ENCODE data around the gene PRM1. TPM values are rescaled to one million over a fixed set of nuclear protein-coding genes. Genes with fewer than 3 reads are reported as not detected.

Gene PRM1
- total and polyA plus RNA-seq, 2 of the 8 experiments (the other 6 are each of a cell fraction or from before 2014, with no cell fraction given) = 0.54 to 0.82 TPM

DNA sequence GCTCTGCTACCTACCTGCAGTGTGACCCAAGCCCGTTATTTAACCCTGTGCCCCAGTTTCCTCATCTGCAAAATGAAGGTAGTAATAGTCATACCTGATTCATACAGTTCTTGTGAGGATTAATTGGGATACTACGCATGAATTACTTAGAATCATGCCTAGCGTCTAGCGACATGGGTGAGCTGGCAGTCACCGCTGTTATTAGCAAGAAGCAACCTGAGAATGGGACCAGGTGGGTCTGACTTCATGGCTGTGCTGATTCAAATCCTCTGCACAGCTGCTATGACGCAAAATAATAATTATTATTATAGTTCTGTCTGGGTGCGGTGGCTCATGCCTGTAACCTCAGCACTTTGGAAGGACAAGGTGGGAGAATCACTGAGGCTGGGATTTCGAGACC is 33.0 kb downstream of the PRM1 start:
- no peak overlapping the region for H3K27ac ChIP-seq (ENCODE audit: low read depth, low read length)
- H4K20me1 ChIP-seq (replicated peaks in 1 of 2; ENCODE audit: control insufficient read depth in 1 of 2, insufficient read depth in 2 of 2, low read length in 2 of 2) = peaks cover 3 to 4% of the 10 kb centered on the region in 2 experiments
- no peak overlapping the region for H3K56ac ChIP-seq (replicated peaks; ENCODE audit: insufficient read length, low read depth, low read length)
- H3K27me3 ChIP-seq (replicated peaks in 1 of 4; ENCODE audit: control insufficient read depth in 3 of 4, extremely low read depth in 1 of 4, insufficient read depth in 3 of 4, low read length in 3 of 4) = no peaks in the 10 kb centered on the region
- TF ChIP-seq EP300 (IDR thresholded peaks at IDR 0.05; ENCODE audit: borderline replicate concordance in 1 of 2, low read depth in 2 of 2, low read length in 2 of 2) = no peak
- no peak for TF ChIP-seq MAFK (IDR thresholded peaks at IDR 0.05; ENCODE audit: low read depth, low read length)
- TF ChIP-seq, protein P1, sequence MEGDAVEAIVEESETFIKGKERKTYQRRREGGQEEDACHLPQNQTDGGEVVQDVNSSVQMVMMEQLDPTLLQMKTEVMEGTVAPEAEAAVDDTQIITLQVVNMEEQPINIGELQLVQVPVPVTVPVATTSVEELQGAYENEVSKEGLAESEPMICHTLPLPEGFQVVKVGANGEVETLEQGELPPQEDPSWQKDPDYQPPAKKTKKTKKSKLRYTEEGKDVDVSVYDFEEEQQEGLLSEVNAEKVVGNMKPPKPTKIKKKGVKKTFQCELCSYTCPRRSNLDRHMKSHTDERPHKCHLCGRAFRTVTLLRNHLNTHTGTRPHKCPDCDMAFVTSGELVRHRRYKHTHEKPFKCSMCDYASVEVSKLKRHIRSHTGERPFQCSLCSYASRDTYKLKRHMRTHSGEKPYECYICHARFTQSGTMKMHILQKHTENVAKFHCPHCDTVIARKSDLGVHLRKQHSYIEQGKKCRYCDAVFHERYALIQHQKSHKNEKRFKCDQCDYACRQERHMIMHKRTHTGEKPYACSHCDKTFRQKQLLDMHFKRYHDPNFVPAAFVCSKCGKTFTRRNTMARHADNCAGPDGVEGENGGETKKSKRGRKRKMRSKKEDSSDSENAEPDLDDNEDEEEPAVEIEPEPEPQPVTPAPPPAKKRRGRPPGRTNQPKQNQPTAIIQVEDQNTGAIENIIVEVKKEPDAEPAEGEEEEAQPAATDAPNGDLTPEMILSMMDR (IDR thresholded peaks at IDR 0.05; ENCODE audit: control extremely low read depth in 1 of 3, insufficient read depth in 1 of 3, low read depth in 1 of 3, low read length in 3 of 3) = no peak
- TF ChIP-seq RNF2 (IDR thresholded peaks at IDR 0.05; ENCODE audit: borderline replicate concordance, low read depth, low read length, missing control alignments, poor library complexity, severe bottlenecking) = no peak
- TF ChIP-seq CEBPB (IDR thresholded peaks at IDR 0.05; ENCODE audit: low read depth, low read length) = no peak
- no peak for TF ChIP-seq NANOG (IDR thresholded peaks at IDR 0.05; ENCODE audit: insufficient read depth, low read depth, low read length, poor library complexity, severe bottlenecking)
- no peak for TF ChIP-seq FOSL1 (IDR thresholded peaks at IDR 0.05; ENCODE audit: insufficient read depth, low read depth, low read length)
- TF ChIP-seq SP4 (IDR thresholded peaks at IDR 0.05; ENCODE audit: low read length) = no peak
- no peak overlapping the region for H2AFZ ChIP-seq (ENCODE audit: low read length)
- H3K23ac ChIP-seq (ENCODE audit: insufficient read length) = no peak overlapping the region
- DNase-seq (ENCODE audit: low read depth in 1 of 2, low spot score in 2 of 2) (no peak), FAIRE-seq (no peak)
- H3K9ac ChIP-seq (replicated peaks in 1 of 4; ENCODE audit: extremely low read depth in 1 of 4, low read depth in 3 of 4, low read length in 3 of 4) = no peak overlapping the region
- H2BK5ac ChIP-seq (ENCODE audit: low read depth, low read length) = no peak overlapping the region
- whole genome bisulfite sequencing, 2 experiments (ENCODE audit: extremely low coverage in 1 of 2, insufficient coverage in 1 of 2, insufficient read length in 1 of 2, insufficient replicate concordance in 2 of 2, low coverage in 1 of 2, low lambda C conversion rate in 2 of 2, missing lambda C conversion rate in 1 of 2) = 93% methylated on average over 8 of the region's 8 CpGs; no CpG with 5 or more reads in 1 of the 2 experiments
- H3K79me1 ChIP-seq (ENCODE audit: low read depth, low read length) = no peaks in the 10 kb centered on the region; the same call in none of the 2 replicates
- H3K79me2 ChIP-seq (ENCODE audit: control insufficient read depth in 1 of 2, insufficient read depth in 2 of 2, low read length in 2 of 2) = peaks cover 0 to 4% of the 10 kb centered on the region in 2 experiments; a peak in 1 of 4 replicates
- no peak overlapping the region for H3K4me3 ChIP-seq (ENCODE audit: extremely low read depth in 1 of 4, insufficient read depth in 2 of 4, low read depth in 3 of 4, low read length in 4 of 4)
- H3K36me3 ChIP-seq (ENCODE audit: control insufficient read depth in 2 of 4, insufficient read depth in 4 of 4, low read length in 3 of 4) = no peaks in the 10 kb centered on the region
- H2BK15ac ChIP-seq (ENCODE audit: low read length) = no peak overlapping the region
- H3K18ac ChIP-seq (ENCODE audit: extremely low read depth, low read length) = no peak overlapping the region
- peaks cover 0 to 2% (median under 1%) of the 10 kb centered on the region in 4 experiments; a peak in 3 of 7 replicates for H3K4me1 ChIP-seq (replicated peaks in 1 of 4; ENCODE audit: control insufficient read depth in 3 of 4, insufficient read depth in 4 of 4, low read length in 3 of 4)
- no peak overlapping the region for H2BK120ac ChIP-seq (replicated peaks; ENCODE audit: low read depth, low read length)
- H3K14ac ChIP-seq (ENCODE audit: insufficient read length) = no peak overlapping the region
- H3K9me3 ChIP-seq (ENCODE audit: insufficient read depth in 2 of 2, low read depth in 1 of 2, low read length in 1 of 2) = no peaks in the 10 kb centered on the region
- no peak overlapping the region for H4K5ac ChIP-seq (ENCODE audit: insufficient read length, low read depth, low read length)
- H3K4ac ChIP-seq (replicated peaks; ENCODE audit: insufficient read length, low read depth, low read length) = no peak overlapping the region
- CTCF ChIA-PET (ENCODE audit: partially characterized antibody) = interaction anchor here (1.0 to 1.9 kb wide), 6 partner anchors 10 to 161 kb away, joined by 3 to 9 read pairs (median 3); no protein-coding TSS in a partner anchor
- no peak overlapping the region for H4K91ac ChIP-seq (replicated peaks; ENCODE audit: insufficient read length, low read length)
- POLR2A ChIA-PET (ENCODE audit: partially characterized antibody) = interaction anchor here (0.7 to 2.2 kb wide), 6 partner anchors 9 to 1306 kb away, joined by 3 to 4 read pairs (median 3); no protein-coding TSS in a partner anchor
- H2BK12ac ChIP-seq (ENCODE audit: low read depth, low read length) = no peak overlapping the region
- no peak overlapping the region for H2BK20ac ChIP-seq (ENCODE audit: low read length)
- no peak overlapping the region for H2AK5ac ChIP-seq (ENCODE audit: low read depth, low read length)
- H3K4me2 ChIP-seq (ENCODE audit: insufficient read depth in 1 of 2, low read depth in 2 of 2, low read length in 2 of 2) = no peak overlapping the region
- H3K23me2 ChIP-seq (ENCODE audit: low read depth, low read length) = peaks cover 2% of the 10 kb centered on the region; the same call in 1 of the 2 replicates
- no peak overlapping the region for H4K8ac ChIP-seq (ENCODE audit: extremely low read depth, insufficient read depth, low read length)

Data from H1 (cell line).